CD1c-positive myeloid dendritic cell (primary cell): Measurements from ENCODE around the gene POLA1.

Experiments
- DNase-seq: peaks from one replicate; pipeline ENCODE4 v3.0.0-alpha.2; 2016; ENCODE audit errors: extremely low spot score

POLA1 gene

DNA sequence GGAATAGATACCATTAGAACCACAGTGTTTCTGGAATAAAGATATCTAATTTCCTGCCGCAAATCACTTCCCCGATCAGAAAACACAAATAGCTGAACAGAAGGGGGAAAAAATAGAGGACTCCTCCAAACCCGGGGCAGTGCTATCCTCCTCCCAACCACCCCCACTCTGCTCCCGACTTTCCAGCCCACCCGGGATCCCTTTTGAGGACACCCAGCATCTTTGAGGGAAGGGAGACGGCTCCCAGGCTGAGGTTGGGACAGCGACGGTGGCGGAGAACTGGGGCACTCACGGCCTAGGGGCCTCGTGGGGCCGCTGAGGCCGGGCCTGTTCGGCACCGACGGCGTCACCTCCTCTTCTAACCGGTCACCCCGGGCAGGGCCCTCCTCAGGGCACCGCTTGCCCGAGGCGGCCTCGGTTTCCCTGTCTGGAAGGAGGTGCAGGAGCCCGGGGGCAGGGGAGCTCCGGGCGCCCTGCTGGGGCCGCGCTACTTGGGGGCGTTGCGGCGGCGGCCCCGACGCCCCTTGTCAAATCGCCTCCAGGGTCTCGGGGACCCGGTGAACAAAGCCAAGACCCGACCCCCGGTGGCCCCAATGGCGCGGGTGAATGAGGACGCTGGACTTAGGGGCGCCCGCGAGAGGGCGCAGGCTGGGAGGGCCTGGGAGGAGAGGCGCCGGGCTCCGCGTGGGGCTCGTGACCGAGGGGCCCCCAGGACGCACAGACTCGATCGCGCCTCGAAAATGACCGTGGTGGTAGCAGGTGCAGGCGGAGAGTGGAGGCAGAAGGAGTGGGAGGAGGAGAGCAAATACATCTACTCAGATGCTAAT lies 329.0 kb downstream of the POLA1 start:
- DNase-seq: no peak

DNA sequence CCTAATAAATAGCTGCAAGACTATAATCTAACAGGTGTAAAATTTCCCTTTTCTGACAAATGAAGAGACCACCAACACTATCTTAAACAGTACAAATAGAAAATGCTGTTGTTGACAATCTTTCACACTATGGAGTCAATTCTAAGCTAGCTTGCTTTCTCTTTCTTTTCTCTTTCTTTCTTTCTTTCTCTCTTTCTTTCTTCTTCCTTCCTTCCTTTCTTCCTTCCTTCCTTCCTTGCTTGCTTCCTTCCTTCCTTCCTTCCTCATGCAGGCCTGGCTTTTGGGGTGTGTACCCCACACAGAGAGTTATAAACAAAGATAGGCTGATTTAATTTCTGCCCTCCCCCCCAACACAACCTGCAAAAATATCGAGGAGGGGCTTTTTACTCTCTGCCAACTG lies 330.2 kb downstream of the POLA1 start:
- no peak for DNase-seq

GRCh38 chrX:25025615-25026014 lies 331.9 kb downstream of the POLA1 start:
- no peak for DNase-seq

- no peak for DNase-seq
Measured at GRCh38 chrX:25026576-25026975, 332.9 kb downstream of the POLA1 start.

- no peak for DNase-seq
Measured at GRCh38 chrX:25028726-25029125, 335.0 kb downstream of the POLA1 start.

GRCh38 chrX:25029288-25029825 lies 335.6 kb downstream of the POLA1 start:
- no peak for DNase-seq

GRCh38 chrX:25034889-25035288 lies 341.2 kb downstream of the POLA1 start:
- no peak for DNase-seq

GRCh38 chrX:25039036-25039435 lies 345.3 kb downstream of the POLA1 start:
- no peak for DNase-seq

DNA sequence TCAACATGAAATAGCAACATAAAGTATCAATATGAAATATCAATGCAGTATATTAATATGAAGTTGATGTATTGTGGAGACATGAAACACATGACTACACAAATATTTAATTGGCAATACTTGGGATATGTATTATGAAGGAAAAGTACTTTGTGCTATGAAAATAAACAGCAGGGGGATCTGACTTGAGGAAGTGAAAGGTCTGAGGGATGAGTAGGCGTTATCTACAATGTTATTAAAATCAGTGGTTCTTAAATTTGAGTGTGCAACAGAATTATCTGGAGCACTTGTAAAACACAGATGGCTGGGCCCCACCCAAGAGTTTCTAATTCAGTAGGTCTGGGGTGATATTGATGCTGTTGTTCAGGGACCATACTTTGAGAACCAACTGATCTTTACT lies 349.5 kb downstream of the POLA1 start:
- peak; percentile 38 for DNase-seq
